ENCODE data around the gene CA4.
"Not testable (repeated sequence)": the region's sequence is repeated elsewhere in the genome, so short reads cannot be mapped to it uniquely, and the experiment has no call there.

- TF ChIP-seq, protein P1, sequence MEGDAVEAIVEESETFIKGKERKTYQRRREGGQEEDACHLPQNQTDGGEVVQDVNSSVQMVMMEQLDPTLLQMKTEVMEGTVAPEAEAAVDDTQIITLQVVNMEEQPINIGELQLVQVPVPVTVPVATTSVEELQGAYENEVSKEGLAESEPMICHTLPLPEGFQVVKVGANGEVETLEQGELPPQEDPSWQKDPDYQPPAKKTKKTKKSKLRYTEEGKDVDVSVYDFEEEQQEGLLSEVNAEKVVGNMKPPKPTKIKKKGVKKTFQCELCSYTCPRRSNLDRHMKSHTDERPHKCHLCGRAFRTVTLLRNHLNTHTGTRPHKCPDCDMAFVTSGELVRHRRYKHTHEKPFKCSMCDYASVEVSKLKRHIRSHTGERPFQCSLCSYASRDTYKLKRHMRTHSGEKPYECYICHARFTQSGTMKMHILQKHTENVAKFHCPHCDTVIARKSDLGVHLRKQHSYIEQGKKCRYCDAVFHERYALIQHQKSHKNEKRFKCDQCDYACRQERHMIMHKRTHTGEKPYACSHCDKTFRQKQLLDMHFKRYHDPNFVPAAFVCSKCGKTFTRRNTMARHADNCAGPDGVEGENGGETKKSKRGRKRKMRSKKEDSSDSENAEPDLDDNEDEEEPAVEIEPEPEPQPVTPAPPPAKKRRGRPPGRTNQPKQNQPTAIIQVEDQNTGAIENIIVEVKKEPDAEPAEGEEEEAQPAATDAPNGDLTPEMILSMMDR (IDR thresholded peaks at IDR 0.05): not testable (repeated sequence)
- TF ChIP-seq EZH2, EZH2phosphoT487 (IDR thresholded peaks at IDR 0.05): not testable (repeated sequence)
These were observed 40.3 kb downstream of the CA4 start for GRCh38 chr17:60190032-60190431.
